Measurements from ENCODE around the gene ASB3.

Gene ASB3

GRCh38 chr2:53708988-53709387, 77.8 kb downstream of the ASB3 start:
- no peak overlapping the region for H3K9ac ChIP-seq (ENCODE audit: low read length)
- H3K4me2 ChIP-seq (ENCODE audit: low read depth, low read length), result no peak overlapping the region
- H3K4me1 ChIP-seq (ENCODE audit: low read length), result no peaks in the 10 kb centered on the region
- no peaks in the 10 kb centered on the region for H3F3A ChIP-seq (ENCODE audit: insufficient read depth, low read length)
- H3K27me3 ChIP-seq (replicated peaks; ENCODE audit: insufficient read depth, low read length), result no peaks in the 10 kb centered on the region
- H3K4me3 ChIP-seq (ENCODE audit: low read length), result no peak overlapping the region
- DNase-seq, result no peak
- H3K36me3 ChIP-seq (replicated peaks; ENCODE audit: insufficient read depth, low read length), result peaks cover 3% of the 10 kb centered on the region; the same call in 1 of the 2 replicates
- no peaks in the 10 kb centered on the region for H4K20me1 ChIP-seq (ENCODE audit: insufficient read depth, low read length)
- H3K9me3 ChIP-seq (replicated peaks; ENCODE audit: insufficient read depth, low read length), result no peaks in the 10 kb centered on the region
- TF ChIP-seq EZH2phosphoT487 (IDR thresholded peaks at IDR 0.05; ENCODE audit: low read length) (no peak), CTCF (IDR thresholded peaks at IDR 0.05; ENCODE audit: low read length) (no peak)
- H3K79me2 ChIP-seq (ENCODE audit: low read length), result no peaks in the 10 kb centered on the region
- no peaks in the 10 kb centered on the region for H3K9me2 ChIP-seq (replicated peaks; ENCODE audit: insufficient read depth, low read length)
- no peak overlapping the region for H3K27ac ChIP-seq (ENCODE audit: low read length)
- no peak overlapping the region for H2AFZ ChIP-seq (ENCODE audit: low read length)

- no peaks in the 10 kb centered on the region for H3F3A ChIP-seq (ENCODE audit: insufficient read depth, low read length)
- no peaks in the 10 kb centered on the region for H3K27me3 ChIP-seq (replicated peaks; ENCODE audit: insufficient read depth, low read length)
- no peaks in the 10 kb centered on the region for H3K9me3 ChIP-seq (replicated peaks; ENCODE audit: insufficient read depth, low read length)
- H3K9ac ChIP-seq (ENCODE audit: low read length), result no peak overlapping the region
- no peaks in the 10 kb centered on the region for H4K20me1 ChIP-seq (ENCODE audit: insufficient read depth, low read length)
- H3K79me2 ChIP-seq (ENCODE audit: low read length), result no peaks in the 10 kb centered on the region
- H2AFZ ChIP-seq (ENCODE audit: low read length), result no peak overlapping the region
- no peaks in the 10 kb centered on the region for H3K4me1 ChIP-seq (ENCODE audit: low read length)
- H3K36me3 ChIP-seq (replicated peaks; ENCODE audit: insufficient read depth, low read length), result peaks cover 8% of the 10 kb centered on the region; the same call in 1 of the 2 replicates
- TF ChIP-seq EZH2 (optimal IDR thresholded peaks at IDR 0.05; ENCODE audit: low read depth, low read length) (no peak), EZH2phosphoT487 (IDR thresholded peaks at IDR 0.05; ENCODE audit: low read length) (no peak), CTCF (IDR thresholded peaks at IDR 0.05; ENCODE audit: low read length) (no peak)
- no peak overlapping the region for H3K4me3 ChIP-seq (ENCODE audit: low read length)
- H3K9me2 ChIP-seq (replicated peaks; ENCODE audit: insufficient read depth, low read length), result no peaks in the 10 kb centered on the region
- DNase-seq, result no peak
- no peak overlapping the region for H3K27ac ChIP-seq (ENCODE audit: low read length)
- no peak overlapping the region for H3K4me2 ChIP-seq (ENCODE audit: low read depth, low read length)
These were observed 85.5 kb downstream of the ASB3 start for GRCh38 chr2:53701221-53701620.

GRCh38 chr2:53697686-53698085, 89.1 kb downstream of the ASB3 start:
- Histone ChIP-seq H3F3A (ENCODE audit: insufficient read depth, low read length) (no peaks in the 10 kb centered on the region), H3K9ac (ENCODE audit: low read length) (no peak overlapping the region), H3K36me3 (replicated peaks; ENCODE audit: insufficient read depth, low read length) (peaks cover 8% of the 10 kb centered on the region; the same call in 1 of the 2 replicates), H3K4me3 (ENCODE audit: low read length) (no peak overlapping the region), H3K4me1 (ENCODE audit: low read length) (no peaks in the 10 kb centered on the region), H3K4me2 (ENCODE audit: low read depth, low read length) (no peak overlapping the region), H3K79me2 (ENCODE audit: low read length) (no peaks in the 10 kb centered on the region), H4K20me1 (ENCODE audit: insufficient read depth, low read length) (no peaks in the 10 kb centered on the region), H3K27me3 (replicated peaks; ENCODE audit: insufficient read depth, low read length) (no peaks in the 10 kb centered on the region), H3K9me3 (replicated peaks; ENCODE audit: insufficient read depth, low read length) (no peaks in the 10 kb centered on the region), H3K27ac (ENCODE audit: low read length) (no peak overlapping the region), H3K9me2 (replicated peaks; ENCODE audit: insufficient read depth, low read length) (no peaks in the 10 kb centered on the region), H2AFZ (ENCODE audit: low read length) (no peak overlapping the region)
- no peak for DNase-seq
- no peak for TF ChIP-seq EZH2phosphoT487 (IDR thresholded peaks at IDR 0.05; ENCODE audit: low read length)
- TF ChIP-seq CTCF (IDR thresholded peaks at IDR 0.05; ENCODE audit: low read length), result no peak
- no peak for TF ChIP-seq EZH2 (optimal IDR thresholded peaks at IDR 0.05; ENCODE audit: low read depth, low read length)

Measured in MM.1S (cell line).